ENCODE measurements around the gene SLC25A21.

Gene SLC25A21

DNA sequence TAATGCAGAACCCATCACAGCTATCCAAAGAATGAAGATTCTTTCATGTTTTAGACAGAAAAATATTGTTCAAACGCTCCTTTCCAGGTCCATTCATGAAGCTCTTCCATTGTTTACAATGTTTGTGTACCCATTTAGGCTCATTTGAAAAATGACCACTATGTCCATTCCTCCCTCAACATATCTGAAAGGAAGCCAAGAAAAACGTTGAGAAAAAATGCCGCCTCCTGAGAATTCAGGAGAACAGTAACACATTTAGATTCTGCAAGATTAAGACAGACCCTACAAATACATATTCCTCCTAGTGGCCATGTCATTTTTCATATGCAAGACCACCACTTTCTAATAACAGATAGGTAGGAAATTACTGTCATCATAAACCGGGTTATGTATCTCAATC is 124.4 kb downstream of the SLC25A21 start:
- DNase-seq (ENCODE audit: low read depth in 2 of 2, low spot score in 1 of 2), result no peak

DNA sequence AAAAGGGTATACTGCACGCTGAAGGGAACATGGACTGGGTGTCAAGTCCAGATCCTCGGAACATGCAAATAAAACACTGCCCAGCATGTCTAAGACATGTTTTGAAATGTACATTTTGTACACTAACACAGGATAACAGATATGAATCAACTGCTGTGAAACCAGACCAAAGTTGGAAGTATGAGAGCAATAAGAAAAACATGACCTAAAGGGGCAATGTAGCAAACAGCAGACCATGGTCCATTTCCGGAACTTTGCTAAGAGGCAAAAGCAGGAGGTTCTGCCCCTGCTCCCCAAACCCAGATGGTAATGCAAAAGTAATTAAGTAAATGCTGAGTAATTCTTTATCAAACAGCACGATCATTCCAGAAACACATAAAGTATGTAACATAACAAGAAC is 125.2 kb downstream of the SLC25A21 start:
- no peak for DNase-seq (ENCODE audit: low read depth in 2 of 2, low spot score in 1 of 2)

DNA sequence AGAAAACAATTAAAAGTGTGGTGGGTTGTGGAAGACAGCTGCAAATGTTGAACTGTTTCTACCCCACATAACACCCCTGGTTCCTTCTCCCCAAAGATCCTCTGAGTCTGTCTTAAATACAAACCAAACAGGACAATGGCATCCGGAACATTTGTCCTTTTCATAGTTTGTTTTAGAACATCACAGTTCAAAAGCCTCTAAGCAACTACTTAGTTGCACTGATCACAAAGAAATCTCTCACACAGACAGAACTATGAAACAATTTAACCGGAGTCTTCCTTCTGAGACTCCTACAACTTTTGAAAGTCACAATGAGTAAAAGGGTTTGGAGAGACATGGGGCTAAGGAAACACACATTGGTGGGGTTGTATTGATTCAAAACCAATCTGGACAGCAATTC is 125.6 kb downstream of the SLC25A21 start:
- no peak for DNase-seq (ENCODE audit: low read depth in 2 of 2, low spot score in 1 of 2)

DNA sequence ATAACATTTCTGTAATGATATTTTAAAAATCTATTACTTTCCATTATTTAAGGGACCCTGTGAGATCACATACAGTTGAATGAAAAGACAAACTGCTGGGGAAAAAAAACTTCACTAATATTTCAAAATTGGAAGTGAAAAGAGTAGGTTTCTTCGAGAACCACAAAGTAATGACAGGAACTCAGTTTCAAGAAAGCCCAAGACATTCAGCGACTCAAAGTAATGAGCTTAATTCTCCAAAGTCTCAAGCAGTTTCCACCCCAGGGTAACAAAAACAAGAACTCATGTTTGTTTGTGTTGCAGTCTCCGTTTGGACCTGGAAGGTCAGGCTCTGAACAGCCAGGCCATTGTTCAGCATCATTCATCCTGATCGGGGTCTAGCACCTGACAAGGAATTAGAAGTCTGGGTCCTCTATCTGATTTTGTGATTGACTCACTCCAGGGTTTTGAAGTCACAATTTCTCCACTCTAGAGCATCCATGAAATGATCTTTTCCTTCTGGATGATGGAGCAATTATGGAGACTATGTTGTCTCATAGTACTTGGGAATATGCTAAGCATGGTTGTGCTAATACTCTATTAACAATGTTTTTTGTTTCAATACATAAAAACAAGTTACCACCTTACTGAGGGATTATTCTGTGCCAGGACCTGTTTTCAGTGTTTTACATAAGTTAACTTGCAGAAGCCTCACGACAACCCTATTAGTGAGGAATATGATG is 126.9 kb downstream of the SLC25A21 start:
- no peak for DNase-seq (ENCODE audit: low read depth in 2 of 2, low spot score in 1 of 2)

DNA sequence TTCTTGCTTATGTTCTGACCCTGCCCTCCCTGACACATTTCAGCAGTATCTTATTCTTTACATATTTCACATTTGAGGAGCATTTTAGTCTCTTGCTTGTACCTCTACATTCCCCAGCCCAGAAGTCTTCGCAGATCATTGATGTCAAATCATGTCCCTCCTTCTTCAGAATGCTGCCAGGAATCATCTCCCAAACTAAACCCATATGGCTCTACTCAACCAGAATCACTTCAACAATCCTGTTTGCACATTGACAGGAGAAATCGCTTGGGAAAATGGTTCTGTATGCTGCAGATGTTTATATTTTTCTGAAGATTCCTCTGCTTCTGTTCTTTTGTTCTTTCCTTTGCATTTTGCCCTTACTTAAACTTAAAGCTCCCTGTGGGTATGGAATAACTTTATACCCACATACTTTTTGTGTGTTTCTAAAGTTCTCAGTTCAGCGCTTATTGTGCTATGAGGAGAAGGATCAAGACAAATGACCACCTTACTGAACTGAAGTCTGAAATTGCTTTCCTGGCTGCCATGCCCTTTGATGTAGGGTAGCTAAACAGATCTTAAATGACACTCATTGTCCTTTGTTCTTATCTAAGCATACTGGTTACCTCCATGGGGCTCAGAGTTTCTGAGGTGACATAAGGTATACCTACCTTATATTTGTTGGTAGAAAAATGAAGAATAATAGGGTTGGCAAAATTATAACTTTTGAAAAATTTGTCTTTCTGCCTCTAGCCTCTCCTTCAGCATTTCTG is 134.6 kb downstream of the SLC25A21 start:
- DNase-seq (ENCODE audit: low read depth in 2 of 2, low spot score in 1 of 2), result no peak

DNA sequence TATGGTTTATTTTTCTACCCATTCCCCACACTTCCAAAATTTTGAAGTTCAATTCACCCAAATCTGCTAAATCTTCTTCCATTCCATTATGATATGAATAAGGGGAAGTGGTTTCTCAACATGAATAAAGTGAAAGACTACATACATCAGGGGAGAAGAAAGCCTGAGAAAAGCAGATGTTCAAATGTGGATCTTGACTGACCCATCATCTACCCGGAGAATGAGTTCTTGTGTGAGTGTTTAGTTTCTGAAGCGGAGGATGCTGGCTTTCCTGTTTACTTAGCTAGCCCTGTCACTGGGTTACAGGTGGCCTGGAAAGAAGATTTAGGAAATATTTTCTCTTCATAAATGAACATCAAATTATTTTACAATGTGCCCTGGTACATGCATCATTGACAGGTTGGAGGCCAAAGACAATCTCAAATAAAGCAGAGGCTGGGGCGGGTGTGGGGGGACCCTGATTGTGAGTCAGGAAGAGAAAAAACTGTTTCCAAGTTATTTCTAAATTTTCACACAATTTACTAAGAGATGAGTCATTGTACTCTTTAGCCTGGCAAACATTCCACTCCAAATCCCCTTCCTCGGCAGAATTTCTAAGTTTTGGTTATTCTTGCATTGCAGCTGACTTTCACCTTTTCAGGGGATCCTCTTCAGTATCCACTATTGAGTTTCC is 135.6 kb downstream of the SLC25A21 start:
- DNase-seq (ENCODE audit: low read depth in 2 of 2, low spot score in 1 of 2), result no peak

DNA sequence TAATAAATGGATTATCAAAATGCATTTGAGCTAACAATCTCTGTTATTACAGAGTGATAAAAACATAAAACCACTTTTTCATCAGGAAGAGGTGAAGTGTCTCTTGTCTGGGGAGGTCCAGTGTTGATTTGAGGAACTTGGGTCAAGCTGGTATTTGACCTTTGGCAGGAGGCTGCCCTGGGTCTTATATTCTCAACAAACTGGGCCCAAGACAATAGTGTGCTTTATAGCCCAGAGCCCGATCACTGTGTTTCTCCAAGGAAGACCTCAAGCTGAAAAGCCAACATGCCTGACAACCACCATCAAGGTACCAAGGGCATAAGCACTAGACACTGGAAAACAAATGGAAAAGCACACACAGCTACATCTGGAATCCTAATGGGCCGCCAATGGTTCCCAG is 137.0 kb downstream of the SLC25A21 start:
- DNase-seq (ENCODE audit: low read depth in 2 of 2, low spot score in 1 of 2), result no peak

DNA sequence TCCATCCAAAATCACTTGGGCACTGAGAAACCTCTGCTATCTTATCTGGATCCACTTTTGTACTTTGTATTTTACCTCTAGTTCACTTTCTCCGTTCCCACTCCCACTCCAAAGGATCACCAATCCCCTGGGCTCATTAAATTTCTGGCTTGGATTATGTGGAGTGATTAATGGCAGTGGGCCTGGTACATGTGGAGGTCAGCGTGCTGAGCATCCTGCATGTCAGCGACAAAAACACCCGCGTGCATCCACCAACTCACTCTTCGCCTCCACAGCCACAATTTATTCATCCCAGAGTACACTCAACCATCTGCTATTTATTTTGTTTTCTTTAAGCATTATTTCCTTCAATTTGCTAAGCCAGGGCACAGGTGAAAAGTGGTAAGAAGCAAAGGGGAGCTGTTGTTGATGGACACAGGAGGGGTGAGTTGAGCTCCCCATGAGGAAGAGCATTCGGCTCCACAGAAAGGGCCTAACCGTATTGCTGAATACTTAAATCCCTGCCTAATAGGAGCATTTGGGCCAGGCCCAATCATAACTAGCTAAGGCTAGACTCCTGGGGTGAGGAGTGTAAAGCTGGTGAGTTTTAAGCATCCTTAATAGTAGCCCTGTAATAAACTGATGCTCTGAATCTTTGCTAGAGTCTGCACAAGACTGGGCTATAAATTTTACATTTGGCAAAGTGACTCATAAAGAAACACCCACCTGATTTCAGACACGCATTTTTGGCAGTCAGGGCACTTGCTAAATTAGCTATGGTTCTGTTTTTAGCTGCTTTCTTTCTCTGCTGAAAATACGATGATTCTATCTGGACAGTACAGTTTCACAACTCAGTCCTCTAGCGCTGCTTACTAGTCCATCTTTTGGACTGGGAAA is 137.8 kb downstream of the SLC25A21 start:
- DNase-seq (ENCODE audit: low read depth in 2 of 2, low spot score in 1 of 2), result no peak

DNA sequence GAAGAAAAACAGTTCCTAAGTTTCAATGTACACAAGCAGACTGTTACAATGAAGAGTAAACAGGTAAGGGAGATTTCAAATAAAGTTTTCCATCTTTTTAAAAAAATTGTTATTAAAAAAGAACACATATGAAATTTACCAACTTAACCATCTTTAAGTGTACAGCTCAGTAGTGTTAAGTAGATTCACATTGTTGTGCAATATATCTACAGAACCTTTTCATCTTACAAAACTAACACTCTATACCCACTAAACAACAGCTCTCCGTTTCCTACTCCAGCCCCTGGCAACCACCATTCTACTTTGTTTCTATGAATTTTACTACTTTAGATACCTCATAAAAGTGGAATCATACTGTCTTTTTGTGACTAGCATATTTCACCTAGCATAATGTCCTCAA is 139.5 kb downstream of the SLC25A21 start:
- DNase-seq (ENCODE audit: low read depth in 2 of 2, low spot score in 1 of 2), result no peak

DNA sequence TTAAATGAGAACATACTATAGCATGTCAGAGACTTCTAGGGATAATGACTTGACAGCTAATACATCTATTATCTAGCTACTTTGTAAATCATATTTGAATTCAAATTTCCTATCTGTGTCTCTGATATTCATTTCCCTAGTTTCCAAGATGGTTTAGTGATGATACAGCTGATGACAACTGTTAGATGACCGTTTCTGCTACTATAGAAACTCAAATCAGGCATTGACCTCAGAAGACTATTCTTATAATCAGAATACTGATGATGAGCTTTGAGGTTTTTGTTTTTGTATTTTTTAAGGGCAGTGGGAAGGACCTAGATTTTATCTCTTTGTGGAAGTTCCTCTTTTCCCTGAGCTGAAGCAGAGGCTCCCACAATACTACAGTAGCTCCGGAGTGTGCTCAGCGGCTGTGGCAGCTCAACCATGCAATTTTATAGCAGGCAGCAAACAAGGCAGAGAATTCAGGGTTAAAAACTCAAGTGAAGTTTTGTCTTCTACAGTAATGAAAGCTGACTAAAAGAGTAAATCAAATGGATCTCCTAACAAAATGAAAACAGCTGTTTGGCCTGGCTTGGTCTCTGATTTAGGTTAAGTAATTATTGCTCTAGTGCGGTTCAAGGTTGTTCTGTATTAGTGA is 145.1 kb downstream of the SLC25A21 start:
- DNase-seq (ENCODE audit: low read depth in 2 of 2, low spot score in 1 of 2), result no peak

DNA sequence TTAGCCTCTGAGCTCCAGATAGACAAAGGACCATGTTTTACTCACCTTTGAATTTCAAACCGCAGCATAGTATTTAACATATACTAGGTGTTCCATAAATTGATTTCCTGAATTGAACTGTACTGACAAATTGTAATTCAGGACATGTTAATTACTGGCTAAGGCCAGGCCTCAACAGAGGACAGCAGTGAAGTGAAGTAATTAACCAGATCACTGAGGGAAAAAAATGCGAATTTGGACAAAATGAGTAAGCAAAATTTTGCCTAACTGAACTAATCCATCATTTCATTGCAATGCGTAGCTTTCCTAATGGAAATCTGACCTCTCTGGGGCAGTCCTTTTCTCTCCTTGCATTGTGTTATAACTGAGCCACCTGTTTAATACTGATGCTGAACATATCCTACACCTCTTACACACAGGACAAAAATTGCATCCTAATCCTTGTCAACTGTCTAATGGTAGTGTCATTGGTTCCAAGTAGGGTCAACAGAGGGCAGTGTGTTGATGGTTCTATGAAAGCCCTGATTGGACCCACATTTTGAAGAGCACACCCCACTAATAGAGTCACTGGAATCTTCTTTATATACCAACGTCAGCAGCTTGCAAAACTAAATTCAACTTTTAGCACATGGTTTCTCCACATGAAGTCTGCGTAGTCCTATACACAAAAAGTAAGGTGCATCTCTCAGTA is 148.4 kb downstream of the SLC25A21 start:
- no peak for DNase-seq (ENCODE audit: low read depth in 2 of 2, low spot score in 1 of 2)

DNA sequence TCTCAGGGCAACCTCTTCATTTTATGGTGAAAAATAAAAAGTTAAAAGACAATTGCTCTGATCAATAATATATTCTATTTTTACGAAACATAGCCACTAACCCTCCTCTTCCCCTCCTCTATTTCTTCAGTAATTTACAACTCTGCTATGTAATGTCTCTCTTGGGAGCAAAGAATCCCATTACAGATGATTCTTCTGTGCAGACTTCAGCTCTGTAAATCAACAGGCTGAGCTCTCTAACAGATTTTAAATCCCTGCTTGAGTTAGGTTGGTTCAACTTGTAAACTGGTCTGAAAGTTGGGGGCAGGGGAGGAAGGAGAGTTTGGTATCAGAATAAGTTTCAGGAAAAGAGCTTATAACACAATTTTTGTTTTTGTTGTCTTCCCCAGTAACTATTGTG is 151.0 kb downstream of the SLC25A21 start:
- DNase-seq (ENCODE audit: low read depth in 2 of 2, low spot score in 1 of 2), result no peak

DNA sequence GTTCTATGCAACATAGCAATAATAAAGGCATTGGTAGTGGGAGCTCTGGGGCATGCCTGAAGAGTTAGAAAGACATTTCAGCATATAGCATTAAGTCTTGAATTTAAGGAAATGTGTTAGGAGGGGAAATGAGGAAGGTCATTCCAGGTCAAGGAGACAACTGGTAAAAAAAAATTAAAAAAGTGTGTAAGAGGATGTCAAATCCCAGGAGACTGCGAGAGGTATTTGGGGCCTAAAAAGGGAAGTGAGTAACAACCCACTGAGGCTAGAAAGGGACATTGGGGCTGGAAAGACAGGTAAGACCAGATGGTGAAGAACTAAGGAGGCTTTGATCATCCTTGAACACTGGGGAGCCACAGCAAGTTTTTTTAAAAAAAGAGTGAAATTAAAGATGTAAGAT is 152.9 kb downstream of the SLC25A21 start:
- DNase-seq (ENCODE audit: low read depth in 2 of 2, low spot score in 1 of 2), result no peak

DNA sequence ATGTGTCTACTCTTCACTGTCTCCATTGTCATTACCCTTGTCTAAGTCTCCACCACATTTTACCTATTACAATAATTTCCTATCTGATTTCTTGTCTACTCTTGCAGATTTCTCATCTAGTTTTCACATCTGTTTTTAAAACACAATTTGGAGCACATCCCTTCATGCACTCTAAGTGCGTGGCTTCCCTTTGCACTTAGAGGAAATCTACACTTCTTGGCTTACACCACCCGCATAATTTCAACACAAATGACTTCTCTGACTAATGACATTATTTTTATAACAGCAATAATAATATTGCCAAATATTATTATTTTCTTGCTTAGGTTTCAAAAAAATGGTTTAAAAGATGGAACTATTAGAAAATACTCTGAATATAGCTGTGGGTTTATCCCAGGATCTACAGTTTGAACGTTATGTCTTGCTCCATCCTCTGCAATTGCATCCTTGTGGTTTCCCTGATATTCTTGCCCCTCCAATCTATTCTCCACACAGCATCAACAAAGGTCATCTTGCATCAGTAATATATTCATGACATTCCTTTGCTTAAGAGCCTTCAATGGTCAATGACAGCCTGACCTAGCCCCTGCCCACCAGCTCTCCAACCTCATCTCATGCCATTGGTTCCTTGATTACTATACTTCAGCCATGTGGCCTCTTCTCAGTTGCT is 153.7 kb downstream of the SLC25A21 start:
- no peak for DNase-seq (ENCODE audit: low read depth in 2 of 2, low spot score in 1 of 2)

DNA sequence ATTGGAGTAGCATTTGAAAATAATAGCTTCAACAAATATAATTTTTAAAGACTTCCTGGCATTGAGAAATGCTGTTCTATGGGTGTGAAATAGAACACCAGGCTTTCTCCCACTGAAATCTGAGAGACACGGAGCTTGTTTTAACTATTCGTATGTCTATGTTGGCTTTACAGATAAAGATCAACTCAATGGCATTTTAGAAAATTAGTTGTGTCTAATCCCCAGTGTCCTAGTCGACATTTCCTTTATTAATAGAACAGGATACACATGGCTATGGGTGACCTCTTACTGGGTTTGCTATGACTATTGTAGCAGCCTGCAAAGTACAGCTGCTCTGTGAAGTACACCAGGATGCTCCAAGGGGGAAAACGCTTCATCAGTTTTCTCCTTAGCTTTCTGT is 159.3 kb downstream of the SLC25A21 start:
- DNase-seq (ENCODE audit: low read depth in 2 of 2, low spot score in 1 of 2), result no peak

DNA sequence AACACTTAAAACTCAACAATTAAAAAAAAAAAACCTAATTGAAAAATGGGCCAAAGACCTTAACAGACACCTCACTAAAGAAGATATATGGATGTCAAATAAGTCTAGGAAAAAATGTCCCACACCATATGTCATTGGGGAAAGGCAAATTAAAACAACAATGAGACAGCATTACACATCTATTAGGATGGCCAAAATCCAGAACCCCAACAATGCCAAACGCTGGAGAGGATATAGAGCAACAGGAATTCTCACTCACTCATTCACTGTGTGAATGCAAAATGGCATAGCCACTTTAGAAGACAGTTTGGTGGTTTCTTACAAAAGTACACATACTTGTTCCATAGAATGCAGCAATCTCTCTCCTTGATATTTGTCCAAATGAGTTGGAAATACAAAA is 173.7 kb downstream of the SLC25A21 start:
- DNase-seq (ENCODE audit: low read depth in 2 of 2, low spot score in 1 of 2), result no peak

DNA sequence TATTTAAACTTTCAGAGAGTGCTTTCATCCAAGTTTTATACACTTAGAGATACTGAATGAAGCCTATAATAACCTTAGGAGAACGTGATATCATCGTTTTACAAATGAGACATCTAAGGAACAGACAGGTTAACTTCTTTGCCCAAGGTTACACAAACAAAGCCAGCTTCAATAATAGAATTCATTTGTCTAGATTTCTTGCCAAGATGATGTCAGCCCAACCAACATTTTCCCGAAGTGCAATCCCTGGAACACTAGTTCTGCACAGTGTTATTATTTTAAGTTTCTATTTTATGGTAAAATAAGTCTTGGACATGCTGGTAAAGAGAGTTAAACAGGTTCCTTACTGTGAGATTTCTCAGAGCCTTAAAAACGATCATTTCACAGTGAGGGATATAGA is 174.6 kb downstream of the SLC25A21 start:
- DNase-seq (ENCODE audit: low read depth in 2 of 2, low spot score in 1 of 2), result no peak

DNA sequence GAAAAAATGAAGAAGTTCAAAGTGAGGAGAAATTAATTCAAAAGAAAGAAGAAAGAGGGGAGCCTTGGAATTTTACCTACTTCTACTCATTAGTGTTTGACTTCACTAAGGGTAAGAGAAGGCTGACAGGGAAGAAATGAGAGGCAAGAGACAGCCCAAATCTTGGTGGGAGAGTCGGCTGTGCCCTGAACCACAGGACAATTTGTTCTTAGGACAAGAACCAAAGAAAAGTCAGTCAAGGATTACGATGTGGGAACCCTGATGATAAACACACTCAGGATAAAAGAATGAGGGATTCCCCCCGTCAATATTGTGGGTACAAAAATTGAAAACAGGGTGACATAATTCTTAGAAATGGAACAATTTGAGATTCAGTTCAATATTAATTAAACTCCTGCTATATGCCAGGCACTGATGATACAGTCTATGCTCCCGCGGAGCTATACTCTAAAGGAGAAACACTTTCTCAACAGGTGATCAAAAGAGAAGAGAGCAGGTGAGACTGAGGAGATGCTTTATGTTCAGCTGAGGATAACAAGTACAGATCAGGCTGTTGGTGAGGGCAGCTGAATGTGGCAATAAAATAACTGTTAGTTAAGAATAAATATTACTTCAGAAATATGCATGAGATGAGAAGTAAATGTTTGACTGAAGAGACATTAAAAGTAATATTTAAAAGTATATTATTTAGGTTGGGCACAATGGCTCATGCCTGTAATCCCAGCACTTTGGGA is 175.4 kb downstream of the SLC25A21 start:
- DNase-seq (ENCODE audit: low read depth in 2 of 2, low spot score in 1 of 2), result no peak
